Stimulated activated effector memory CD8-positive, alpha-beta T cell treated with anti-CD3 and anti-CD28 coated beads, Interleukin-12 subunit alpha, Interleukin-12 subunit beta, amount 100 ng/mL, for 72 hours (primary cell): ENCODE data around the gene MS4A6E.
A peak's percentile ranks its signal among the peaks of the same experiment; 100 is the strongest.

Experiments
- ATAC-seq: fragments of 150-1000 bp; cut with Tn5 transposase; 2 replicates; pipeline ENCODE4 v1.10.0; 2021
- DNase-seq, 2 donors: peaks; one replicate each; pipeline ENCODE4 v3.0.0; 2021 to 2022; ENCODE audit warnings: low spot score in 2 of 2
- H3K27ac Mint-ChIP-seq: one replicate; pipeline ENCODE4 v1.8.0; 2022; ENCODE audit warnings: mild to moderate bottlenecking, mixed read lengths
- H3K36me3 Mint-ChIP-seq: one replicate; pipeline ENCODE4 v1.8.0; 2022; ENCODE audit warnings: mild to moderate bottlenecking, mixed read lengths
- H3K4me1 Mint-ChIP-seq: one replicate; pipeline ENCODE4 v1.8.0; 2022; ENCODE audit warnings: mixed read lengths
- H3K4me3 Mint-ChIP-seq: one replicate; pipeline ENCODE4 v1.8.0; 2022; ENCODE audit warnings: mild to moderate bottlenecking, mixed read lengths
- H3K9me3 Mint-ChIP-seq: one replicate; pipeline ENCODE4 v1.8.0; 2022; ENCODE audit warnings: mixed read lengths

The MS4A6E gene

GRCh38 chr11:60315871-60316270 is 11.2 kb upstream of the MS4A6E start:
- H3K9me3 Mint-ChIP-seq = peaks cover 15% of the 10 kb centered on the region
- DNase-seq = no peak
- H3K4me3 Mint-ChIP-seq = no peak overlapping the region
- ATAC-seq = no peak
- H3K27ac Mint-ChIP-seq = no peak overlapping the region
- no peaks in the 10 kb centered on the region for H3K4me1 Mint-ChIP-seq
- no peaks in the 10 kb centered on the region for H3K36me3 Mint-ChIP-seq

GRCh38 chr11:60316317-60316716 is 10.7 kb upstream of the MS4A6E start:
- no peak for DNase-seq
- ATAC-seq = no peak
- Mint-ChIP-seq H3K27ac (no peak overlapping the region), H3K9me3 (peaks cover 15% of the 10 kb centered on the region), H3K4me1 (no peaks in the 10 kb centered on the region), H3K36me3 (no peaks in the 10 kb centered on the region), H3K4me3 (no peak overlapping the region)

- no peak for DNase-seq
- H3K4me1 Mint-ChIP-seq = no peaks in the 10 kb centered on the region
- H3K4me3 Mint-ChIP-seq = no peak overlapping the region
- ATAC-seq = peak; percentile 61
- H3K27ac Mint-ChIP-seq = no peak overlapping the region
- H3K9me3 Mint-ChIP-seq = peaks cover 23% of the 10 kb centered on the region
- no peaks in the 10 kb centered on the region for H3K36me3 Mint-ChIP-seq
Observed at GRCh38 chr11:60318726-60319125, 8.3 kb upstream of the MS4A6E start.

GRCh38 chr11:60321051-60321450 is 6.0 kb upstream of the MS4A6E start:
- no peaks in the 10 kb centered on the region for H3K4me1 Mint-ChIP-seq
- H3K27ac Mint-ChIP-seq = no peak overlapping the region
- no peak overlapping the region for H3K4me3 Mint-ChIP-seq
- DNase-seq (no peak), ATAC-seq (no peak)
- H3K36me3 Mint-ChIP-seq = no peaks in the 10 kb centered on the region
- H3K9me3 Mint-ChIP-seq = peaks cover 24% of the 10 kb centered on the region

- no peak for ATAC-seq
- H3K9me3 Mint-ChIP-seq = peaks cover 7% of the 10 kb centered on the region
- no peak for DNase-seq
- H3K36me3 Mint-ChIP-seq = no peaks in the 10 kb centered on the region
- no peak overlapping the region for H3K4me3 Mint-ChIP-seq
- no peaks in the 10 kb centered on the region for H3K4me1 Mint-ChIP-seq
- H3K27ac Mint-ChIP-seq = no peak overlapping the region
Observed at GRCh38 chr11:60328460-60328859, 1.4 kb downstream of the MS4A6E start.

GRCh38 chr11:60332846-60333245 is 5.8 kb downstream of the MS4A6E start:
- ATAC-seq (no peak), DNase-seq (no peak)
- no peak overlapping the region for H3K27ac Mint-ChIP-seq
- H3K9me3 Mint-ChIP-seq = peaks cover 3% of the 10 kb centered on the region
- no peaks in the 10 kb centered on the region for H3K4me1 Mint-ChIP-seq
- no peak overlapping the region for H3K4me3 Mint-ChIP-seq
- H3K36me3 Mint-ChIP-seq = no peaks in the 10 kb centered on the region

- ATAC-seq = peak; percentile 64
- Mint-ChIP-seq H3K9me3 (no peaks in the 10 kb centered on the region), H3K4me1 (no peaks in the 10 kb centered on the region), H3K36me3 (no peaks in the 10 kb centered on the region), H3K27ac (no peak overlapping the region), H3K4me3 (no peak overlapping the region)
- DNase-seq = peak; percentile 57 to 84
Observed at GRCh38 chr11:60334005-60334620, 7.1 kb downstream of the MS4A6E start.

GRCh38 chr11:60336767-60337391 is 9.8 kb downstream of the MS4A6E start:
- H3K27ac Mint-ChIP-seq = no peak overlapping the region
- no peaks in the 10 kb centered on the region for H3K36me3 Mint-ChIP-seq
- DNase-seq (no peak), ATAC-seq (peak; percentile 36)
- no peaks in the 10 kb centered on the region for H3K9me3 Mint-ChIP-seq
- no peaks in the 10 kb centered on the region for H3K4me1 Mint-ChIP-seq
- H3K4me3 Mint-ChIP-seq = no peak overlapping the region

- H3K36me3 Mint-ChIP-seq = no peaks in the 10 kb centered on the region
- H3K9me3 Mint-ChIP-seq = no peaks in the 10 kb centered on the region
- ATAC-seq (no peak), DNase-seq (no peak)
- no peak overlapping the region for H3K27ac Mint-ChIP-seq
- H3K4me1 Mint-ChIP-seq = no peaks in the 10 kb centered on the region
- H3K4me3 Mint-ChIP-seq = no peak overlapping the region
Observed at GRCh38 chr11:60338053-60338452, 11.0 kb downstream of the MS4A6E start.

GRCh38 chr11:60339356-60339755 is 12.3 kb downstream of the MS4A6E start:
- ATAC-seq = no peak
- Mint-ChIP-seq H3K27ac (no peak overlapping the region), H3K4me1 (no peaks in the 10 kb centered on the region), H3K9me3 (no peaks in the 10 kb centered on the region), H3K4me3 (no peak overlapping the region), H3K36me3 (no peaks in the 10 kb centered on the region)
- no peak for DNase-seq

- H3K27ac Mint-ChIP-seq = no peak overlapping the region
- DNase-seq (no peak), ATAC-seq (no peak)
- no peak overlapping the region for H3K4me3 Mint-ChIP-seq
- H3K36me3 Mint-ChIP-seq = no peaks in the 10 kb centered on the region
- no peaks in the 10 kb centered on the region for H3K9me3 Mint-ChIP-seq
- H3K4me1 Mint-ChIP-seq = no peaks in the 10 kb centered on the region
Observed at GRCh38 chr11:60343094-60343704, 16.1 kb downstream of the MS4A6E start.

- no peak for DNase-seq
- ATAC-seq = no peak
- Mint-ChIP-seq H3K9me3 (no peaks in the 10 kb centered on the region), H3K27ac (no peak overlapping the region), H3K4me1 (no peaks in the 10 kb centered on the region), H3K36me3 (no peaks in the 10 kb centered on the region), H3K4me3 (no peak overlapping the region)
Observed at GRCh38 chr11:60344146-60344545, 17.1 kb downstream of the MS4A6E start.

- no peak for ATAC-seq
- no peak for DNase-seq
- H3K27ac Mint-ChIP-seq = no peak overlapping the region
- no peaks in the 10 kb centered on the region for H3K4me1 Mint-ChIP-seq
- H3K9me3 Mint-ChIP-seq = no peaks in the 10 kb centered on the region
- H3K4me3 Mint-ChIP-seq = no peak overlapping the region
- H3K36me3 Mint-ChIP-seq = no peaks in the 10 kb centered on the region
Observed at GRCh38 chr11:60345489-60345888, 18.4 kb downstream of the MS4A6E start.

GRCh38 chr11:60347084-60347797 is 20.2 kb downstream of the MS4A6E start:
- H3K27ac Mint-ChIP-seq = no peak overlapping the region
- H3K4me3 Mint-ChIP-seq = no peak overlapping the region
- H3K36me3 Mint-ChIP-seq = no peaks in the 10 kb centered on the region
- DNase-seq (no peak), ATAC-seq (no peak)
- no peaks in the 10 kb centered on the region for H3K4me1 Mint-ChIP-seq
- no peaks in the 10 kb centered on the region for H3K9me3 Mint-ChIP-seq

- no peaks in the 10 kb centered on the region for H3K4me1 Mint-ChIP-seq
- no peaks in the 10 kb centered on the region for H3K36me3 Mint-ChIP-seq
- no peak overlapping the region for H3K4me3 Mint-ChIP-seq
- no peak overlapping the region for H3K27ac Mint-ChIP-seq
- DNase-seq (no peak), ATAC-seq (no peak)
- no peaks in the 10 kb centered on the region for H3K9me3 Mint-ChIP-seq
Observed at GRCh38 chr11:60348116-60348515, 21.1 kb downstream of the MS4A6E start.

- no peaks in the 10 kb centered on the region for H3K4me1 Mint-ChIP-seq
- ATAC-seq (no peak), DNase-seq (no peak)
- H3K27ac Mint-ChIP-seq = no peak overlapping the region
- no peak overlapping the region for H3K4me3 Mint-ChIP-seq
- H3K9me3 Mint-ChIP-seq = no peaks in the 10 kb centered on the region
- no peaks in the 10 kb centered on the region for H3K36me3 Mint-ChIP-seq
Observed at GRCh38 chr11:60349990-60350389, 22.9 kb downstream of the MS4A6E start.
